Body of pancreas (tissue), 4 donors: ENCODE measurements around the gene RIPPLY2. TPM values are rescaled to one million over a fixed set of nuclear protein-coding genes. Genes with fewer than 3 reads are reported as not detected.

Experiments
- ATAC-seq: fragments of 150-250 bp; one replicate; pipeline ENCODE4 v1.9.1; 2016
- DNase-seq, 4 donors: peaks; one replicate each; pipeline ENCODE4 v3.0.0-alpha.2; 2019
- H3K27ac ChIP-seq, 4 donors: fragments of 200-600 bp; sonication (generic); 1 replicate in 3 of 4; 2 replicates in 1 of 4; pipeline versions ENCODE4 v1.5.1 to v1.6.1; 2016 to 2019; ENCODE audit warnings: mild to moderate bottlenecking in 1 of 4, mixed read lengths in 1 of 4, moderate library complexity in 1 of 4
- H3K27me3 ChIP-seq, 2 donors: fragments of 200-600 bp; sonication (generic); one replicate each; pipeline ENCODE4 v1.6.0; 2016; ENCODE audit warnings: mild to moderate bottlenecking in 1 of 2
- H3K36me3 ChIP-seq, 2 donors: fragments of 200-600 bp; sonication (generic); replicated peaks in 1 of 2; 2 replicates each; pipeline ENCODE4 v1.5.1; 2016; ENCODE audit warnings: low read depth in 2 of 2; ENCODE audit not compliant: insufficient read depth in 1 of 2
- H3K4me1 ChIP-seq: fragments of 200-600 bp; sonication (generic); one replicate; pipeline ENCODE4 v1.6.0; 2016
- H3K4me3 ChIP-seq, 2 donors: fragments of 200-600 bp; sonication (generic); 1 replicate in 1 of 2; 2 replicates in 1 of 2; pipeline ENCODE4 v1.5.1; 2016 to 2019
- H3K9me3 ChIP-seq, 3 donors: fragments of 200-600 bp; sonication (generic); 1 replicate in 2 of 3; 2 replicates in 1 of 3; pipeline ENCODE4 v1.5.1; 2016
- CTCF ChIP-seq, 7 experiments: fragments of 450-650 bp in 4 of 7; fragments of 200-600 bp in 3 of 7; sonication (generic) in 3 of 7; IDR thresholded peaks; one replicate each; pipeline ENCODE4 v1.5.1; 2016 to 2019; ENCODE audit warnings: antibody characterized with exemption in 7 of 7
- POLR2A ChIP-seq, 3 donors: fragments of 450-650 bp; IDR thresholded peaks; one replicate each; pipeline ENCODE4 v1.6.1; 2016; ENCODE audit warnings: antibody characterized with exemption in 3 of 3, mild to moderate bottlenecking in 2 of 3
- WGBS, 2 donors: methylation state at CpG; one replicate each; pipeline ENCODE4 v1.1.5; 2017; 5-methylcytosine and 5-hydroxymethylcytosine counted together
- intact Hi-C: fragments of 100-400 bp; cut with DNase I; formaldehyde crosslinking; loops from one replicate; pipeline ENCODE4 v1.15.1; 2023
- total RNA-seq, 2 donors: library from RNA; depleted of rRNA; stranded (reverse); fragments of >200 nt; gene quantifications; one replicate each; pipeline ENCODE4 v1.1.0, GENCODE V29; 2016

RIPPLY2 gene
- total RNA-seq, 2 donors from 2014 or later: not detected

- no peaks in the 10 kb centered on the region for H3K9me3 ChIP-seq
- H3K27ac ChIP-seq: no peak overlapping the region
- intact Hi-C loops: no loop called here
- no peaks in the 10 kb centered on the region for H3K4me1 ChIP-seq
- H3K27me3 ChIP-seq: no peaks in the 10 kb centered on the region
- no peak for DNase-seq
- 48 to 71% methylated on average over 2 of the region's 2 CpGs for WGBS, 2 donors
- TF ChIP-seq CTCF (IDR thresholded peaks at IDR 0.05) (no peak), POLR2A (IDR thresholded peaks at IDR 0.05) (no peak)
- no peak overlapping the region for H3K4me3 ChIP-seq
- H3K36me3 ChIP-seq: no peaks in the 10 kb centered on the region
- ATAC-seq: no peak
Observed at GRCh38 chr6:83827050-83827449, 26.1 kb upstream of the RIPPLY2 start.

GRCh38 chr6:83838727-83839126 is 14.4 kb upstream of the RIPPLY2 start:
- Histone ChIP-seq H3K9me3 (no peaks in the 10 kb centered on the region), H3K36me3 (no peaks in the 10 kb centered on the region), H3K4me3 (no peak overlapping the region), H3K4me1 (no peaks in the 10 kb centered on the region), H3K27ac (no peak overlapping the region), H3K27me3 (no peaks in the 10 kb centered on the region)
- no peak for TF ChIP-seq POLR2A (IDR thresholded peaks at IDR 0.05)
- TF ChIP-seq CTCF (IDR thresholded peaks at IDR 0.05): no peak
- ATAC-seq (no peak), DNase-seq (no peak)
- intact Hi-C loops: no loop called here
- WGBS, 2 donors: 66% methylated on average over 6 of the region's 6 CpGs

- no peak for TF ChIP-seq POLR2A (IDR thresholded peaks at IDR 0.05)
- TF ChIP-seq CTCF (IDR thresholded peaks at IDR 0.05): no peak
- 71 to 80% methylated on average over 3 of the region's 3 CpGs for WGBS, 2 donors
- no peak overlapping the region for H3K4me3 ChIP-seq
- no peak for DNase-seq
- no peaks in the 10 kb centered on the region for H3K36me3 ChIP-seq
- H3K27ac ChIP-seq: no peak overlapping the region
- intact Hi-C loops: no loop called here
- H3K9me3 ChIP-seq: no peaks in the 10 kb centered on the region
- ATAC-seq: no peak
- no peaks in the 10 kb centered on the region for H3K4me1 ChIP-seq
- no peaks in the 10 kb centered on the region for H3K27me3 ChIP-seq
Observed at GRCh38 chr6:83844170-83844569, 9.0 kb upstream of the RIPPLY2 start.

GRCh38 chr6:83846291-83846690 is 6.9 kb upstream of the RIPPLY2 start:
- H3K36me3 ChIP-seq: no peaks in the 10 kb centered on the region
- no peaks in the 10 kb centered on the region for H3K9me3 ChIP-seq
- 18 to 40% methylated on average over 1 of the region's 1 CpG for WGBS, 2 donors
- H3K27me3 ChIP-seq: no peaks in the 10 kb centered on the region
- H3K27ac ChIP-seq: no peak overlapping the region
- H3K4me3 ChIP-seq: no peak overlapping the region
- ATAC-seq (no peak), DNase-seq (no peak)
- no peak for TF ChIP-seq POLR2A (IDR thresholded peaks at IDR 0.05)
- TF ChIP-seq CTCF (IDR thresholded peaks at IDR 0.05): no peak
- no peaks in the 10 kb centered on the region for H3K4me1 ChIP-seq
- intact Hi-C loops: no loop called here

GRCh38 chr6:83847179-83847578 is 6.0 kb upstream of the RIPPLY2 start:
- ATAC-seq: no peak
- Histone ChIP-seq H3K27me3 (no peaks in the 10 kb centered on the region), H3K9me3 (no peaks in the 10 kb centered on the region), H3K4me3 (no peak overlapping the region), H3K4me1 (no peaks in the 10 kb centered on the region), H3K27ac (no peak overlapping the region), H3K36me3 (no peaks in the 10 kb centered on the region)
- no peak for TF ChIP-seq POLR2A (IDR thresholded peaks at IDR 0.05)
- no peak for TF ChIP-seq CTCF (IDR thresholded peaks at IDR 0.05)
- no peak for DNase-seq
- intact Hi-C loops: no loop called here
